AG09309 (cell line): ENCODE data around the gene LINC00237.

Experiments used
- DNase-seq: peaks from one replicate; pipeline ENCODE4 v3.0.0-alpha.2; 2010; ENCODE audit warnings: low read depth
- H3K4me3 ChIP-seq: 2 replicates; pipeline ENCODE4 v1.5.1; 2011; ENCODE audit warnings: mild to moderate bottlenecking, low read depth, low read length, moderate library complexity; ENCODE audit not compliant: control insufficient read depth
- TF ChIP-seq, protein P1 (sequence below): IDR thresholded peaks from 2 replicates; pipeline ENCODE4 v1.5.1; 2011; ENCODE audit warnings: mild to moderate bottlenecking, low read depth, low read length, inconsistent platforms; ENCODE audit not compliant: insufficient read depth, control insufficient read depth; ENCODE audit errors: missing control alignments

The LINC00237 gene

GRCh38 chr20:21090721-21091120, 15.4 kb downstream of the LINC00237 start:
- TF ChIP-seq, protein P1, sequence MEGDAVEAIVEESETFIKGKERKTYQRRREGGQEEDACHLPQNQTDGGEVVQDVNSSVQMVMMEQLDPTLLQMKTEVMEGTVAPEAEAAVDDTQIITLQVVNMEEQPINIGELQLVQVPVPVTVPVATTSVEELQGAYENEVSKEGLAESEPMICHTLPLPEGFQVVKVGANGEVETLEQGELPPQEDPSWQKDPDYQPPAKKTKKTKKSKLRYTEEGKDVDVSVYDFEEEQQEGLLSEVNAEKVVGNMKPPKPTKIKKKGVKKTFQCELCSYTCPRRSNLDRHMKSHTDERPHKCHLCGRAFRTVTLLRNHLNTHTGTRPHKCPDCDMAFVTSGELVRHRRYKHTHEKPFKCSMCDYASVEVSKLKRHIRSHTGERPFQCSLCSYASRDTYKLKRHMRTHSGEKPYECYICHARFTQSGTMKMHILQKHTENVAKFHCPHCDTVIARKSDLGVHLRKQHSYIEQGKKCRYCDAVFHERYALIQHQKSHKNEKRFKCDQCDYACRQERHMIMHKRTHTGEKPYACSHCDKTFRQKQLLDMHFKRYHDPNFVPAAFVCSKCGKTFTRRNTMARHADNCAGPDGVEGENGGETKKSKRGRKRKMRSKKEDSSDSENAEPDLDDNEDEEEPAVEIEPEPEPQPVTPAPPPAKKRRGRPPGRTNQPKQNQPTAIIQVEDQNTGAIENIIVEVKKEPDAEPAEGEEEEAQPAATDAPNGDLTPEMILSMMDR = no peak
- H3K4me3 ChIP-seq = no peak overlapping the region
- DNase-seq = no peak

DNA sequence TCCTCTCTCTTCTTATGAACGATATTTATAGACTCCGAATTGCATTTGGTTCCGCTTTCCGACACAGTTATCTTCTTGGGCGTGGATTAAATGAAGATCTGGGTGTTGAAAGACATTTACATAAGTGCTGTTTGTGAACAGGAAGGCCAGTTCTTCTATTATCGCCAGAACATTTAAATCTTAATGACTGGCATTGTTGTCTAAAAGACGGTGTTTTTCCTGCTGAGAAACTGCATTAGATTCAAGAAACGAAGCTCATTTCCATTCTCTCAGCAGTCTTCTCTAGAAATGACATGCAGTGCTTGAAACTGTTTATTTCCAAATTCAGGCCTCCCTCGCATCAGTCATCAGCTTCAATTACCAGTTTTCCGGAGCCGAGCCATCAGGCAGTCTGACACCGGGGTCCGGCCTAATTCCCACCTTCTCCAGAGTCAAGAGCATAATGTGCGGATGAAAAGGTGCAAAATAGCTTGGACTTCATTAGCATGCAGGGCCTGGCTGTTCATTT, 16.0 kb downstream of the LINC00237 start:
- no peak for DNase-seq
- no peak overlapping the region for H3K4me3 ChIP-seq
- TF ChIP-seq, protein P1 = no peak

DNA sequence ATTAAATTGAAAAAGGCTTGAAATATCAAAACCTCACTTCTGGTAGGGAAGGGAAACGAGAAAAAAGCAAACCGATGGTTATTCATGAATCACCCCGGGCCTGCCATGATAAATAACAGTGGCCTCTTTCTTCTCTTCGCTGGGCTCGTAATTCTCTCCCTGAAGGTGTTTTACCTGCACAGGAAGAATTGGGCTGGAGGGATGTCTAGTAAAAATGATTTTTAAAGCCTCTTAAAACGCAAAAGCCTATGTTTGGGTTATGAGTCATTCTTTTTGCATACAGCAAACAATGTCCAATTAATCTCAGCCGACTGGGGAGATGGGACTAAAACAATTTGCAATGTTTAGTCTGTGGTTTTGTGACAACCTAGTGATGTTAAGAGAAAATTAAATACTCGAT, 16.8 kb downstream of the LINC00237 start:
- no peak for DNase-seq
- TF ChIP-seq, protein P1 = no peak
- no peak overlapping the region for H3K4me3 ChIP-seq

DNA sequence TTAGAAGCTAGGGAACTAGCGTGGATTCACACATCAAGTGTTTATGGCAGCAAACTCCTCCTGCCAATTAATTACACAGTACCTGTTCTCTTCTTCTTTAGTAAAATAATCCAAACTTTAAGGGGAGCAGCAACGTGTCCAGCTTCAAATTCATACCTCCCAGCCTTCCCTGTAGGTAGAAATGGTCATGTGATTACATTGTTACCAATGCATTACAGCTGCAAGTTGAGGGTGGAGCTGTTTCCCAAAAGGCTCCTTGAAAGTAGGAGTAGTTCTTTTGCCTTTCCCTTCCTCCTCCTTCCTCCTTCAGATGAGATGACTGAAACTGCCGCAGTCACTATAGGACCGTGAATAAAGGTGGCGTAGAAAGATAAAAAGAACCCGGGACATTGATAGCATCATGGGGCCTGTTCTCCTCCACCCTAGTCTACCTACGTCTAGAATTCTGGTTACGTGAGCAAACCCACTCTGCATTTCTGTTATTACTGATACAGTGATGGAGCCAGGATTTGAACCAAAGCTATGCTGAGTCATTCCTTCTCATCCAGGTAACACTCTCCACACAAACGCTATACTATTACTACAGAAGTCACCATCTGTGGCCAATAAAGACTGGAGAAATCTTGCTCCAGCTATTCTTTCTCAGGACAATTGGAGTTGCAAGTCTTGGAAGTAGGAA, 18.2 kb downstream of the LINC00237 start:
- H3K4me3 ChIP-seq = no peak overlapping the region
- TF ChIP-seq, protein P1 = no peak
- DNase-seq = no peak

DNA sequence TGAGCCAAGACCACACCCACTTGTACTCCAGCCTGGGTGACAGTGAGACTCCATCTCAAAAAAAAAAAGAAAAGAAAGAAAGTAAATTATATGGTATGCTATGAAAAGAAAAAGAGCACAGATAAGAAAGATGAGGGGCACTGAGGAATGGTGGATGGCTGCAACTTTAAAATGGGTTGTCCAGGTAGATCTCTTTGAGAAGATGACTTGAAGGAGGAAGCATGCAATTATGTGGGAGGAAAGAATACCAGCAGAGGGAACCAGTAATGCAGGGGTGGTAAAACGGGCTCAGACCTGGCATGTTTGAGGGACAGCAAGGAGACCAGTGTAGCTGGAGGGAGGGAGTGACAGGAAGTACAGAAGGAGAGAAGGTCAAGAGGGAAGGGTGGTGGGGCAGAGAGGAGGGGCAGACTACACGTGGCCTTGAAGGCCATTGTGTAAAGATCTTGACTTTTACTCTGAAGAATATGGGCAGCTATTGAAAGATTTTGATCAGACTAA, 22.3 kb downstream of the LINC00237 start:
- DNase-seq = no peak
- TF ChIP-seq, protein P1 = no peak
- H3K4me3 ChIP-seq = no peak overlapping the region

GRCh38 chr20:21082584-21082983, 23.6 kb downstream of the LINC00237 start:
- no peak overlapping the region for H3K4me3 ChIP-seq
- TF ChIP-seq, protein P1 = no peak
- DNase-seq = no peak
